Activated T-helper 1 cell treated with anti-CD3 and anti-CD28 coated beads, Interleukin-12 subunit alpha, Interleukin-12 subunit beta, Interleukin-2, Interleukin-4 antibody, amounts not matched to agents 30 ng/mL and 10 ng/mL and 1 ng/mL, durations not matched to agents 14 hours and 24 hours and 36 hours (primary cell): ENCODE results near the gene DDX49. TPM values are rescaled to one million over a fixed set of nuclear protein-coding genes. Genes with fewer than 3 reads are reported as not detected.

ENCODE experiments used
- DNase-seq: peaks from one replicate; pipeline ENCODE4 v3.0.0; 2021; ENCODE audit warnings: low spot score
- H3K27ac Mint-ChIP-seq: one replicate; pipeline ENCODE4 v1.8.0; 2021; ENCODE audit warnings: mild to moderate bottlenecking, mixed read lengths
- H3K27me3 Mint-ChIP-seq: one replicate; pipeline ENCODE4 v1.8.0; 2022; ENCODE audit warnings: mild to moderate bottlenecking, moderate library complexity, mixed read lengths; ENCODE audit not compliant: insufficient read depth
- H3K36me3 Mint-ChIP-seq: one replicate; pipeline ENCODE4 v1.8.0; 2021; ENCODE audit warnings: low read depth, mixed read lengths
- H3K4me1 Mint-ChIP-seq: one replicate; pipeline ENCODE4 v1.8.0; 2021; ENCODE audit warnings: low read depth, mixed read lengths
- H3K4me3 Mint-ChIP-seq: one replicate; pipeline ENCODE4 v1.8.0; 2021; ENCODE audit warnings: mild to moderate bottlenecking, moderate library complexity, mixed read lengths
- H3K9me3 Mint-ChIP-seq: one replicate; pipeline ENCODE4 v1.8.0; 2021; ENCODE audit warnings: mixed read lengths
- intact Hi-C: fragments of 100-400 bp; cut with micrococcal nuclease; formaldehyde crosslinking; loops from one replicate; pipeline ENCODE4 v1.15.1; 2024
- total RNA-seq: library from RNA; stranded (reverse); gene quantifications from 2 replicates; pipeline ENCODE4 v1.2.3, GENCODE V29; 2022

DDX49 gene
- total RNA-seq, 1 donor from 2014 or later, result 101 TPM

DNA sequence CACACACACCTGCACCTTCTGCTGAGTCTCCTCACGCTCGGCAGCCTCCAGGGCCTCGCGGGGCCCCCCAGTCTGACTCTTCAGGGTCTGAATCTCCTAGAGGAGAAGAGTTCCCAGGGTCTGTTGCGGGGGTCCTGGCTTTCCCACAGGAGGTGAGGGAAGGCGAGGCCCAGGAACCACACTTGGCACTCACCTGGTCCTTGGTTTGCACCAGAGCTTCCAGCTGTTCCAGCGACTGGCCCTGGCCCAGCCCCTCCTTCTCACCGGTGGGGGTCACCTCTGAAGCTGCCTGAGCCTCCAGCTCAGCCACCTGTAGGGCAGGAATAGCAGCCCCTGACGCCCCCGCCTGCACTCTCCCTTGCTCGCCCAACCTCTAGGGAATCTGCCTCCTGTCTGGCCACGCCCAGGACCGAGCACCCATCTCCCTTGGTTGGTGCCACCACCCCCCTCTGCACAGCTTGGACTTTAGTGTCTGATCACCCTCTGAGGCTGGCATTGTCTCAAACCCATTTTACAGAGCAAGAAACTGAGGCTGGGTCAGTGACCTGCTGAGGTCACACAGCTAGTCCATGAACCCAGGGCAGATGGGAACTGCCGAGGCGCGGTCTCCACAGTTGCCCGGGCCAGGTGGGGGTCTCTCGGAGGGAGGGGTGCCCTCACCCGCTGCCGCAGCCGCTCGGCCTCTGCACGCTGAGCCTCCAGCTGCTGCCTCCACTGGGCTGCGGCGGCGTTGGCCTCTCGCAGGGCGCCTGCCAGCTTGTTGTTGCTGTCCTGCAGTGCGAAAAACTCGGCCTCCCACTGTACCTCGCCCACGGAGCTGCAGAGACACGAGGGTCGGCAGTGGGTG is 12.0 kb downstream of the DDX49 start:
- peaks cover 7% of the 10 kb centered on the region for H3K36me3 Mint-ChIP-seq
- intact Hi-C loops, result loop anchor here (1.0 kb wide), 6 partner anchors 10 to 295 kb away; partner anchors contain the start of genes COPE, DDX49, HOMER3 and SLC25A42
- no peaks in the 10 kb centered on the region for H3K9me3 Mint-ChIP-seq
- peaks cover 8% of the 10 kb centered on the region for H3K27me3 Mint-ChIP-seq
- no peak overlapping the region for H3K27ac Mint-ChIP-seq
- no peak overlapping the region for H3K4me3 Mint-ChIP-seq
- no peak for DNase-seq
- peaks cover 5% of the 10 kb centered on the region for H3K4me1 Mint-ChIP-seq

DNA sequence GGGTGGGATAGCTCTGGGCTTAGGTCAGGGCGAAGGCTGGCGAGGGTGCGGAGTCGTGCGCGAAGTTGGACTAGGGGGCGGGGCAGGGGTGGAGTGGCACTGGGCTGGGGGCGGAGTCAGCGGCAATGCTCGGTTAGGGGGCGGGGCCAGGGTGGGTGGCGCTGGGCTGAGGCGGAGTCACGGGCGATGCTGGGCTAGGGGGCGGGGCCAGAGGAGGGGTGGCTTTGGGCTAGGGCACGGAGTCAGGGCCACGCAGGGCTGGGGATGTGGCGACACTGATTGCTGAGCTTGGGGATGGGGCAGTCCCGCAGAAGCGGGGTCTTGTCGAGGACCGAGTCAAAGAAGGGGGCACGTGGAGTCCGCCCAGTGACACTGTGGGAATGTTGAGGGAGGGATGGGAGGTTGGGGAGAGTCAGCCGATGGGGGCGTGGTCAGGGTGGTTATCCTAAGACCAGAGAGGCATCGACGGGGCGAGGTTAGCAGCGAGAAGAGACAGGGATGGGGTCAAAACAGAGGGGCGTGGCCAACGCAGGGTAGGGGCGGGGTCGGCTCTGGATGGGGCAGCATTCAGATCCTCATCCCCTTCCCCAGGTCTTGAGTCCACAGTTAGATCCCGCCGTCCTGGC is 12.8 kb downstream of the DDX49 start:
- peaks cover 8% of the 10 kb centered on the region for H3K27me3 Mint-ChIP-seq
- no peaks in the 10 kb centered on the region for H3K9me3 Mint-ChIP-seq
- H3K4me1 Mint-ChIP-seq, result peaks cover 5% of the 10 kb centered on the region
- DNase-seq, result peak; percentile 67
- H3K4me3 Mint-ChIP-seq, result peak overlapping the region; percentile 73
- H3K27ac Mint-ChIP-seq, result no peak overlapping the region
- intact Hi-C loops, result loop anchor here (1.0 kb wide), 6 partner anchors 9 to 296 kb away; partner anchors contain the start of genes COPE, DDX49, HOMER3 and SLC25A42
- peaks cover 4% of the 10 kb centered on the region for H3K36me3 Mint-ChIP-seq

DNA sequence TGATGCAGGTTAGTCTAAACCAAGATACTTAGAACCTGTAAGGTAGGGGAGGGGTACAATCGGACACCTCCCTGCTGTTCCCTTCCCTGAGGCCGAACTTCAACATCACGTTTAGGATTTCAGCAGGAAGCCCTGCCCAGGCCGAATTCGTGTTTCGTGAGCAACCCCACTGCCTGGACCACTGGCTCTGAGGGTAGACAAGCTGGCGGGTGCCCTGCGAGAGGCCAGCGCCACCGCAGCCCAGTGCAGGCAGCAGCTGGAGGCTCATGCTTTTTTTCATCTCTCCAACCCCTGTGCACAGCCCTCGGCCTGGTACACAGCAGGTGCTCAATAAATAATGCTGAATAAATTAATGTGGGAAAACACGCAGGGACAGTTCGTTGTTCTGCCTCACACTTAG is 13.8 kb downstream of the DDX49 start:
- peaks cover 5% of the 10 kb centered on the region for H3K4me1 Mint-ChIP-seq
- no peaks in the 10 kb centered on the region for H3K36me3 Mint-ChIP-seq
- H3K9me3 Mint-ChIP-seq, result no peaks in the 10 kb centered on the region
- no peak for DNase-seq
- no peak overlapping the region for H3K4me3 Mint-ChIP-seq
- peaks cover 12% of the 10 kb centered on the region for H3K27me3 Mint-ChIP-seq
- intact Hi-C loops, result no loop called here
- H3K27ac Mint-ChIP-seq, result no peak overlapping the region

GRCh38 chr19:18939163-18939562 is 19.6 kb downstream of the DDX49 start:
- no peak for DNase-seq
- peaks cover 40% of the 10 kb centered on the region for H3K27me3 Mint-ChIP-seq
- no peaks in the 10 kb centered on the region for H3K9me3 Mint-ChIP-seq
- no peak overlapping the region for H3K27ac Mint-ChIP-seq
- intact Hi-C loops, result no loop called here
- no peak overlapping the region for H3K4me3 Mint-ChIP-seq
- H3K36me3 Mint-ChIP-seq, result no peaks in the 10 kb centered on the region
- H3K4me1 Mint-ChIP-seq, result no peaks in the 10 kb centered on the region

GRCh38 chr19:18939922-18940768 is 20.6 kb downstream of the DDX49 start:
- no peak for DNase-seq
- Mint-ChIP-seq H3K36me3 (no peaks in the 10 kb centered on the region), H3K27ac (no peak overlapping the region), H3K4me1 (no peaks in the 10 kb centered on the region), H3K4me3 (peak overlapping the region; percentile 35), H3K9me3 (no peaks in the 10 kb centered on the region), H3K27me3 (peaks cover 42% of the 10 kb centered on the region)
- intact Hi-C loops, result no loop called here

- Mint-ChIP-seq H3K27me3 (peaks cover 45% of the 10 kb centered on the region), H3K9me3 (no peaks in the 10 kb centered on the region), H3K4me3 (peak within 1 kb of the TSS; percentile 22), H3K36me3 (no peaks in the 10 kb centered on the region), H3K27ac (no peak within 1 kb of the TSS), H3K4me1 (no peaks in the 10 kb centered on the region)
- intact Hi-C loops, result loop anchor here (1.0 kb wide), 1 partner anchor 9 kb away; no protein-coding TSS in a partner anchor
- DNase-seq, result peak; percentile 68
Observed at GRCh38 chr19:18940769-18941627, 21.5 kb downstream of the DDX49 start, which contains the start of gene HOMER3. HOMER3 (minus strand) TSS chr19:18941217; CDS start chr19:18938982, 2,235 bp downstream.

GRCh38 chr19:18941628-18942354 is 22.3 kb downstream of the DDX49 start:
- Mint-ChIP-seq H3K4me3 (no peak overlapping the region), H3K27ac (no peak overlapping the region), H3K9me3 (no peaks in the 10 kb centered on the region), H3K36me3 (no peaks in the 10 kb centered on the region), H3K27me3 (peaks cover 45% of the 10 kb centered on the region), H3K4me1 (no peaks in the 10 kb centered on the region)
- no peak for DNase-seq
- intact Hi-C loops, result loop anchor here (1.0 kb wide), 1 partner anchor 9 kb away; no protein-coding TSS in a partner anchor

DNA sequence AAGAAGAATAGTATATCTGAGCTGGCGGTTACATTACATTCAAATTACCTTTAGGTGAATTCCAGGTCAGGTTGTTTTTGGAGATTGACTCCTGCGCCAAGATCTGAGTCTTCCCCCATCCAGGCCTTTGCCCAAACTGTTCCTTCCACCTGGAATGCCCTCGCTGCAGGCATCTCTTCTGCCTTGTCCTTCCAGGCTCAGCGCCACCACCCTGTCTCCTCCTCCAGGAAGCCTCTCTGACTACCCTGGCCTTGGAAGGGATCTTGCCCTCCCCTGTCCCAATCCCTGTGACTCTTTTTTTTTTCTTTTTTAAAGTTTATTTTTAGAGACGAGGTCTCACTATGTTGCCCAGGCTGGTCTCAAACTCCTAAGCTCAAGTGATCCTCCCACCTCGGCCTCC is 23.2 kb downstream of the DDX49 start:
- Mint-ChIP-seq H3K4me1 (no peaks in the 10 kb centered on the region), H3K27ac (no peak overlapping the region), H3K9me3 (no peaks in the 10 kb centered on the region), H3K36me3 (no peaks in the 10 kb centered on the region), H3K4me3 (peak overlapping the region; percentile 4), H3K27me3 (peaks cover 43% of the 10 kb centered on the region)
- no peak for DNase-seq
- intact Hi-C loops, result no loop called here

GRCh38 chr19:18943465-18943864 is 23.9 kb downstream of the DDX49 start:
- peaks cover 40% of the 10 kb centered on the region for H3K27me3 Mint-ChIP-seq
- no peak for DNase-seq
- H3K4me3 Mint-ChIP-seq, result no peak overlapping the region
- no peak overlapping the region for H3K27ac Mint-ChIP-seq
- no peaks in the 10 kb centered on the region for H3K36me3 Mint-ChIP-seq
- no peaks in the 10 kb centered on the region for H3K4me1 Mint-ChIP-seq
- intact Hi-C loops, result no loop called here
- H3K9me3 Mint-ChIP-seq, result no peaks in the 10 kb centered on the region

- no peaks in the 10 kb centered on the region for H3K9me3 Mint-ChIP-seq
- intact Hi-C loops, result no loop called here
- no peaks in the 10 kb centered on the region for H3K36me3 Mint-ChIP-seq
- no peak overlapping the region for H3K27ac Mint-ChIP-seq
- no peaks in the 10 kb centered on the region for H3K4me1 Mint-ChIP-seq
- no peak overlapping the region for H3K4me3 Mint-ChIP-seq
- DNase-seq, result no peak
- peaks cover 26% of the 10 kb centered on the region for H3K27me3 Mint-ChIP-seq
Observed at GRCh38 chr19:18945297-18945696, 25.8 kb downstream of the DDX49 start.

GRCh38 chr19:18946335-18946734 is 26.8 kb downstream of the DDX49 start:
- no peaks in the 10 kb centered on the region for H3K9me3 Mint-ChIP-seq
- DNase-seq, result no peak
- no peak overlapping the region for H3K27ac Mint-ChIP-seq
- H3K4me3 Mint-ChIP-seq, result no peak overlapping the region
- intact Hi-C loops, result no loop called here
- no peaks in the 10 kb centered on the region for H3K36me3 Mint-ChIP-seq
- no peaks in the 10 kb centered on the region for H3K4me1 Mint-ChIP-seq
- peaks cover 24% of the 10 kb centered on the region for H3K27me3 Mint-ChIP-seq
